GM18499 (cell line): ENCODE measurements around the gene MAP7.

Experiments used
- ATAC-seq: cut with Tn5 transposase; IDR thresholded peaks from one replicate; pipeline ENCODE4 v1.9.1; 2021; ENCODE audit warnings: moderate number of reproducible peaks; ENCODE audit not compliant: insufficient read depth, unreplicated experiment

MAP7 gene

DNA sequence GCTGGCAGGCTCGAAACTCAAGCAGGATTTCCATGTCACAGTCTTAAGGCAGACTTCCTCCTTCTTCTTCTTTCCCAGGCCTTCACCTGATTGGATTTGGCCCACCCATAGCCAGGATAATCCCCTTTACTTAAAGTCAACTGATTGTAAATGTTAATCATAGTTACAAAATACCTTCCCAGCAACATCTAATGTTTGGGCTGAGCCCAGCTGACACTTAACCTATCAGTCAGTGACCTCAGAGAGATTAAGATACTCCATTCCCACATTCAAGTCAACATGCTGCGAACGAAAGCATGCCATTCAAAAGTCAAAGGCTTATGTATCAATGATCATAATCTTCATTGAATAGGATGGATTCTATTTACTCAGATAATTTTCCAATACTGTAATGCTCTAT, 16.0 kb downstream of the MAP7 start:
- ATAC-seq: no peak

DNA sequence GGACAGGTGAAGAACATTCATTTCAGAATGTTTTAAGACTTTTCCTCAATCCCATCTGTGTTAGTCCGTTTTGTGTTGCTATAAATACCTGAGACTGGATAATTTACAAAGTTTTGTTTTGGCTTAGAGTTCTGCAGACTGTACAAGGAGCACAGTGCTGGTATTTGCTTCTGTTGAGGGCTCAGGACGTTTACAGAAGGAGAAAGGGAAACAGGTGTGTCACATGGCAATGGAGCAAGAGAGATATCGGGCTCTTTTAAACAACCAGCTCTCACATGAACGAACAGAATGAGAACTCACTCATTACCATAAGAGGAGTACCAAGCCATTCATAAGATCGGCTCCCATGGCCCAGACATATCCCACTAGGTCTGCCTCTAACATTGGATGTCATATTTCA, 16.7 kb downstream of the MAP7 start:
- ATAC-seq: no peak

DNA sequence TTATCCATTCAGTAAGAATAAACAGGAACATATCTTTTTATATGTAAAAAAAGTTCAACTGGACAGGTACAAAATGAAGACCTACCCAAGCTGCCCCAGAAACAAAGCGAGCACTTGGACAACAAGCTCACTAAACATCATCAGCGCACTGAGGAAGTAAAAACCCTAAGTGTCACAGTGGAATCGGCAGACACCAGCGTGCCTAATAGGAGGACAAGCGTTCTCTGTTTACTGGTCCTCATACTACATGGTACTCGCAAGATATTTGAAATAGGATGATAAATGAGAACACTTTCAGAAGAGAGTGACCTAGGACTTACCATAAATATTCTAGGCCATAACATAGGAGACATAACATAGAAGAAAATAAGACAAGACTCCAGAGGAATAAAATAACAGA, 18.2 kb downstream of the MAP7 start:
- no peak for ATAC-seq

DNA sequence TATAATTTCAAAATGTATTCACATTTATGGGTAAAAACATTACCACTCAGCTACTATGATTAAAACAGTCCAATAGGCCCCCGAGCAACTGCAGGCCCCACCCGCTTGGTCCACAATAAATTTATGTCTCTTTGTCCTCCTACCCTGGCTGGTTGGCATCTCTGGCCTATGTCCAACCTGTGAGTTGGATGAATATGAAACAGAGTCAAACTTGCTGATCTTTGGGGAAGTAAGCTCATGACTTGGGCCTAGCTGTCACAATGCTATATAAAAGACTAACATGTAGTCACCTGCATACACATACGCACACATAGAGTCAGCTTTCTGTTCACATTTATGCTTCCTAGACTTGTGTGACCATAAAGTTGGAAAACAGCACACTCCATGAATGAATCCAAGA, 20.5 kb downstream of the MAP7 start:
- ATAC-seq: no peak

DNA sequence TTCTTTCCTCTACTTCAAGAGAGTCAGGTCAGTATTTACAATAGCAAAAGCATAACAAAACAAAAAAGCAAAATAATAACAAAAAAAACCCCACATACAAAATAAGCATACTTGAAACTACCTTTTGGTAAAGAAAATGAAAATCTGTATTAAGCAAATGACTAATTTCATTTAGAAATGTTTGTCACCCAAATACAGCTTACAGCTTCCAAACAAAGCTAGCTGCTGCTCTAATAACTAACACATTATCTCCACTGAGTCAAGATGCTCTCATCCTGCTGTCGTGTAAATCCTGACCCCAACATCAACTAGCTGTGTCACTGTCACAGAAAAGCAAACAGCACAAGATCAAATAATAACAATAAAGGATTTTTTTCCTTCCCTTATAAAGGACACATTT, 21.7 kb downstream of the MAP7 start:
- ATAC-seq: no peak

DNA sequence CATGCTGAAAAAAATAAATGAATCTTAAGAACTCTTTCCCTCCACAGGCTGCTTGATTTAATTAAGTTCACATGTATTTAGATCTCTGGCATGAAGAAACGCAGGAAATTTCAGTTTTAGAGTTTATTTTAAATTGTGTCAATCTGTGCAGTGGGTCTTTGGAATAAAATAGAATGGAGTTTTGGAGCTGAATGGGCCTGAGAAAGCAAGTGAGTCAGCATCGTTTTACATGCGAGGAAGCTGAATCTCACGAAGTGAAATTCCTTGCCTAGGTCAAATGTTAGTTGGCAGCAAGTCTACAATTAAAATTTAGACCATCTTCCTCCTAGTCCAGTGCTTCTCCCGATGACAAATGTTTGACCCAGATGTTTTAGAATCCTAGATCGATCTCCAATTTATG, 22.4 kb downstream of the MAP7 start:
- no peak for ATAC-seq

DNA sequence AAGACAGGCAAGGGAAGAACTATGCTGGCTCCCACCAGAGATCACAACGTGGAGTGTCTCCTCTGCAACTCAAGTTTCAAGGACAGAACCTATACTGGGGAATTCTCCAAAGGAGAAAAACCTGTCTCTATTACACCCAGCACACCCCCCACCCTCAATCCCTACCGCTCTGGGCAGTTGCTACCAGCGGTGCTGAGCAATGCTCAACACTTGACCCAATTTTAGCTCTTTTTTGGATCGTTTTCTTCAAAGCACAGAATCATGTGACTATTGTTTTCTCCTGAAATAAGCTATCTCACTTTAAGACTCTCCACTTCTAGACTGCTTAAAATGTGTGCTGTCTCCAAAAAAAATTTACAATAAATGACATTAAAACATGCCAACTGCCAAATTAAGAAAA, 23.3 kb downstream of the MAP7 start:
- no peak for ATAC-seq

DNA sequence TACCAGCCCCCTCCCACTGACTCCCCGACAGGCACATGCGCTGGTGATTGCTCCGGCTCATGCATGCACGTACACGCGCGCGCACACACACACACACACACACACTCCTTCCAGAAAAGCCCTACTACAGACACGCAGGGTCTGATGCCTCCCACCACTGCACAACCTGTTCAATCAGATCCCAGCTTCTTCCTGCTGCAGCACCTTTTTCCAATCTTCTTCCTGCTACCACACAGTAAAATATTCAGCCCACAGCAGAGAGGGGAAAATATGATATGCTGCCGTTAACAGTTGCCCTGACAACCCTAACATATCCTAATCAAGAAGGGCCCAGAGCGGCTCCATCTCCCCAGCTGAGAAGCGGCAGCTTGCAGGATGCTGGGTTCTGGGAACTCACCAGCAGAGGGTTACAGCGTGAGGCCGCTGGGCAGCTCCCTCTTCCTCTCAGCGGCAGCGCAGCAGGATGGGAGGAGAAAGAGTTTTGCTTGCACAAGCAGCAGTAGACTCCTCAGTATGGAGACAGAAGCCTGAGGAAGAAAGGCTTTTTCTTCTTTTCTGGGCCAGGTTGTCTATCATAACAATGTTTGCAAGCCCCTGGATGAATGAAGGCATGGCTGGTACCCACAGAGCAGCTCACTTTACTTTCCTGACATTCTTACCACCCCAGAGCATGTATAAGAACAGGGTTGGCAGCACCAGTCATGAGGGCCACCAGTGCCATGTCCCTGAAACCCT, 23.9 kb downstream of the MAP7 start:
- ATAC-seq: no peak

DNA sequence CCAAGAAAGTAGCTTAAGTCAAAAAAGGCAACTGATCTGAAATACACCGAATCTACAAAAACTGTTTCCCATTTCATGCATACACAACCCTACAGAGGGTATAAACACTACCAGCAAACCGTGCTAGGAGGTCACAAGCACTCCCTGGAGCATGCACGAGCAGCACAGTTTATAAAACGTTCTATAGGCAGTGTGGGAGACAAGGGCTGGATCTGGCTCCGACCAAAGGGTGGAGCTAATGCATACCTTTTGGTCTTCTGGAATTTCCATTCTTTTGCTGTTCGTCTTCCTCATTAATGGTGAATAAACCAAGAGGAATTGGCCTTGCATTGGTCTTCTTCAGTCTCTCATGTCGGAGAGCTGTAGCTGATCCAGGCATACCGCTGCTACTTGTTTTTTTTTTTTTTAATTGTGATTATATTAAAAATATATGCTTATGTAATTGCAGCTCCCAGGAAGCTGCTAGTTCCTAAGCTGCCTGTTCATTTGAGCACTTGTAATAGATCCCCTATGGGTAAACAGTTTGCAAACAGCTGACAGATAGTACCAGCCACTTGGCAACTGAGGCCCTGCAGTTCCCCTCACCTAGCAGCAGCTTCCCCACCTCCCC, 24.5 kb downstream of the MAP7 start:
- ATAC-seq: no peak

DNA sequence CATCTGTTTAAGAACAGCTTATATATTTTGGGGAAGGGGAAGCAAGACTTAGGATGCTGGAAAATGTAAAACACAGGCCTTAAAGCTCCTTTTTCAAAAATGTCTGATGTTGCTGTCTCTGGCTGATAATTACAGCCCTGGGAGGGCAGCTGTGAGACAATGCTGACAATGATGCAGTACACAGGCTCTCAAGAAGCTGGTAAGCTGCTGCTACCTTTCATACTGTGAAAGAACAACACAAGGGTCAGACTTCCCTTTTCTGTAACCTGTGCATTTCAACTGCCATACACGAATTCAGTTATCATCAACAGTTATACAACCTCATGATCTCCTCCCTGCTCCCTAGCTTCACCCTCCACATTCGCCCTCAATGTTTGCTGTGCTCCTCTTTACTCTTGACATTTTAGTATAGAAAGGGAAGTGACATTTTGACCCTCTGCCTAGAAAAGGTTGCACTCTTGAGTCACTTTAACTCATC, 25.2 kb downstream of the MAP7 start:
- ATAC-seq: no peak

DNA sequence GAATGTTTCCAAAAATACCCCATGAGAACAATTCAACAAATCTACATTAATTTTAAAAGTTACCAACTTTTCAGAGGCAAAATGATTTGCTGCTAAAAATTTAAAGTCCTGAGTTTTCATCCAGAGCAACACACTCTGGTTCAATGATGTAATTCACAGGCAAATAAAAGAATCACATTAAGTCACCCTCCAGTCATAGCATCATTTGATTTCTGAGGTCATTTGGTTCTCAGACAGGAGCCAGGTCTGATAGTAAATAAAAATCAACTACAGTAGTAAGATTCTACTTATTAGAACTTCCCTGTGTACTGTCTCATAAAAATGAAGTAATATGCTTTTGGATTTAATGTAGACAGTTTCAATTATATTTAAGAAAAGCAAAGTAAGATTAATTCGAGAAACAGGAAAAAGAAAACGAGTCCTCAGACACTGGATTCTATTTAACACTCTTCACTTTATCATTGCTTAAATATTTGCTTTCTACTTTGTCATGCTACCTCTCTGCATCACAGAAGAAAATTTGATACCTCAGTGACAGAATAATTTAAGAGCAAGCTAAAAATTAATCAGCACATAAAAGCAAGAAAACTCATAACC, 25.8 kb downstream of the MAP7 start:
- no peak for ATAC-seq

DNA sequence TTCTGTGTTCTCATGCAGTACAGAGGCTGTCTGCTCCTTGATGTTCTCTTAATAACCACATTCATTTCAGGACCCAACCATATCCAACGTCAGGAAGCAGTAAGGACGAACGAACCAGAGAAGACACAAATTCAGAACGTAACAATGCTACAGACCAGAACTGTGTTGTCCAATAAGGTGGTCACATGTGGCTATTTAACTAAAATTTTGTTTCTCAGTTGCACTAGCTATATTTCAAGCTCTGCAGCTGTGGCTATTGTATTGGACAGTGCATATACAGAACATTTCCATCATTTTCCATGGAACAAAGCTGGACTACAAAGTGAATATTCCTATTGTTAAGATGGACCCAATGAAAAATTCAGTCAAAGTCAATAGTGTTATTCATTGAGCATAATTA, 27.0 kb downstream of the MAP7 start:
- no peak for ATAC-seq

DNA sequence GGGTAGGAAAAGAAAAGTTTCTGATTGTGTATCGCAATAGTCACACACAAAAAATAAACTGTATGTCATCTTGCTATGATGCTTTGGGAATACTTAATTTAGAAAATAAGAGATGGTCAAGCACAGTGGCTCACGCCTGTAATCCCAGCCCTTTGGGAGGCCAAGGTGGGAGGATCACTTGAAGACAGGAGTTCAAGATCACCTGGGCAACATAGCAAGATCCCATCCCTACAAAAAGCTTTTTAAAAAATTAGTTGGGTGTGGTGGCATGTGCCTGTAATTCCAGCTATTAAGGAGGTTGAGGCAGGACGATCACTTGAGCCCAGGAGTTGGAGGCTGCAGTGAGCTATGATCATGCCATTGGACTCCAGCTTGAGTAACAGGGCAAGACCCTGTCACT, 27.6 kb downstream of the MAP7 start:
- no peak for ATAC-seq

DNA sequence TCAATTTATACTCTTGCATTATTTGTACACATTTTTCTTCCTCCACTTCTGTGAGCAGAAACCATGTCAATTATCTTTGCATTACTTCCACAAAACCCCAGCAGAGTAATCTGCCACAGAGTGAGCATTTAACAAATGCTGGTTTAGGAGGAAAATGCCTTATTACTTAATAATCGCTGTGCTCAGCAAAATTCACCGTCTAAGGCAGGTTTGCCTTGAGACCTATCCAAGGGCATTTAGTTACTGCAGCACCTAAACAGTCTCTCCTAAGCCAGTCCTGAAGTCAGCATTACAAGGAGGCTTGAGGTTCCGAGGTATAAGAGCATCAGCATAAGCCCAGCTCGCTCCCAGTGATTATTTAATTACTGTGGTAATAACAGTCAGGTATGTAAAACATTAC, 28.3 kb downstream of the MAP7 start:
- no peak for ATAC-seq

DNA sequence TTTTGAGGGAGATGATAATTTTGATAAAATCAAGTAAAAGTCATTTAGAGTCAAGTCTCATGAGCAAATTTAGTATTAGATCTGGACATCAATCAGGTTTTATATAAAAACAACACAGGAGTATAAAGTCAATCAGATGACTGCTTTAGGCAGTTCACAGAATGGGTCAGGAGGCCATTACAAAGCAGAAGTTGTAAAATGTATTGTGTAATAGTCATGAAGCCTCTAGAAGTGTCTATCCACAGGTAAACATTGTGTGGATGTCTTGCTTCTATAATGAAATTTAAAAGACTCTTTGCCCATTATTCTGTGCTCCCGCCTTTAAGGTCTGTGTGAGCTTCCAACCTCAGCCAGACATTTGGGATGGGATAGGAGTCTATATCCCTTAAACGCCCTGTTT, 28.8 kb downstream of the MAP7 start:
- ATAC-seq: no peak

DNA sequence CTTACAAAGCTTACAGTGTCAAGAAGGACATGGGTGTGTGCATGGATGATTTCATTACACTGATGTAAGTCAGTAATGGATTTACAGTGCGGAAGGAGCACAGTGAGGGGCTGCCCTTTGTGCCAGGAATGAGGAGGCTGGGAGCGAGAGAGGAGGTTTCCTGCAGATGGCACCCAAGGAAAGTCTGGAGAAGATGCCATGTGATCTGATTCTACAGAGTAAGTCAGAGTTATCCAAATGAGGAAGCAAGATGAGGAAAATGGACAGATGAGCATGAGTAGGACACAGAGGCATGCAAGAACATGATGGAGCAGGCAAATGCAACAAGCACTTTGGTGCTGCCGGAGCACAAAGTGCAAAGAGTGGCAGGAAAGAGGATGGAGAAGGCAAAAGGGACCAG, 29.7 kb downstream of the MAP7 start:
- ATAC-seq: no peak

DNA sequence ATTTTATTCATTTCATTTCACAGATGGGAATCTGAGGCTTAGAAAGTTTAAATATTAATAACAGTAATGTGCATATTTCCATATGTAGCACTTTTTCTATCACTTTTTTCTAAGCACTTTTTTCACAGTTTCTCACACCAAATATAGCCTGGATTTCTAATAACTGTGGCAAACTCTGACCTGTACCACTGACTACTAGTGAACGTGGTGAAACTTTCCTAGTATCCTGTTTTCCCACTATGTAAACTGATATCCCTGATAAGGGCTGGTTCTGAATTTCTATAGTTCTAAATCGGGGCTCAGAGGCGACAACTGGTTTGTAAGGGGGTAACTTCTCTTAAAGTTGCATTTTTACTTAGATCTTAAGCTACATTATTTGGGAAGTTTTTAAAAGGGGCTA, 32.6 kb downstream of the MAP7 start:
- ATAC-seq: no peak

DNA sequence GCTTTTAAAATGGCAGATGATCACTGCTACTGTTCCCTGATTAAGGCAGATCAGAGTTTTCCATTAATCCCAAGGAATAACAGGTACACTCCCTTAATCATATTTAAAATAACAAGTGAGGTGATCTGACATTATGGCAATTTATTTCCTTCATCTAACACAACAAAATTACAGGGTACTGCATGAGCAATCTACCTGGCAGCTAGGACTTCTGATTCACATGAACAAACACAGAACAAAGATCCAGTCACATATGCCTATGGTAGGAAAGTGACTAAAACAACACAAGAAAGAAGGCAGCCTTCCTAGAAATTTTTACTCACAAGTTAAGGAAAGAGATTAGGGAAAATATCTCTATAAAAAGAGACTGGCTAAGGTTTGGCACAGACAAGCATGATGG, 33.2 kb downstream of the MAP7 start:
- ATAC-seq: no peak

DNA sequence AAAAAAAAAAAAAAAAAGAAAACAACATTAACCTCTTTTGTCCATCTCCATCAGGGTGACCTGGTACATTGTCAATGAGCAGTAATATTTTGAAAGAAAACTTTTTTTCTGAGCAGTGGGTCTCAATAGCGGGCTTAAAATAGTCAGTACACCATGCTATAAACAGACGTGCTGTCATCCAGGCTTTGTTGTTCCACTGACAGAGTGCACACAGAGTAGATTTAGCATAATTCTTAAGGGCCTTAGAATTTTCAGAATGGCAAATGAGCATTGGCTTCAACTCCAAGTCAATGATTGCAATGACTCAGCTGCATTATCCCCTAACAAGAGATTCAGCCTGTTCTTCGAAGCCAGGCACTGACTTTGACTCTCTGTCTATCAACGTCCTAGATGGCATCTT, 35.6 kb downstream of the MAP7 start:
- ATAC-seq: no peak

DNA sequence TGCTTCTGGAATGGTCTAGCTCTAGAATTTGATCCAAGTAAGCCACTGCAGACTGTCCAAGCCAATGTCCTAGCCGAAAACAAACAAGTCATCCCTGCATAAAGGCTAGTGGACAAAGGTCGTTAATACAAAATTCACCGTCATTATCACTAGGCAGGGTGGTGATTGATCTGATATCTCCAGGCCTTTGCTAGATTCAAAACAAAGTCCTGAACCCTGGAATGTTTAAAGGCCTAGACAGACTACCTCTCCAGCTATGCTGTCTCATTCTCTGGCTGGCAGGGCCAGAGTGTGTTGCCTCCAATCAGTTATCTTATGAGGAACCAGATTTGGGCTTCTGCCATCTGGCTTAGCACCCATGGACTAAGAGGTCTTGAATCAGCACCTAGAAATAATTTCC, 38.3 kb downstream of the MAP7 start:
- ATAC-seq: no peak

DNA sequence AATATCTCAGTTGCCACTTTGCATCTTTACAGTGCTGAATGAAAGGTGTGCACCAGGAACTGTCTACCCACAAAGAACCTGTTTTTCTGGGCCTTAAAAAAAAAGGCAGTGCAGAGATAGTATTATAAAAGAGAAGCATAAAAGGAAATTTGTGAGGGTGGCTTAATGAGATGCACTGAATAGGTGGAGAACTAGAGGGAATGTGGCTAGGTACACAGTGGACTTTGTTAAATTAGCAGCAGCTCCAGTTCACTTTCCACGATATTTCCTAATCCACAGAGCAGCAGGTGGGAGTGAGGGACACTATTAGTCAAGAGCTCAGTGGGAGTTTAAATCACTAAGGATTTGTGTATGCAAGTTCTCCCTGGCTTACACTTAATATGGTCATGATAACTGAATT, 38.8 kb downstream of the MAP7 start:
- ATAC-seq: no peak

DNA sequence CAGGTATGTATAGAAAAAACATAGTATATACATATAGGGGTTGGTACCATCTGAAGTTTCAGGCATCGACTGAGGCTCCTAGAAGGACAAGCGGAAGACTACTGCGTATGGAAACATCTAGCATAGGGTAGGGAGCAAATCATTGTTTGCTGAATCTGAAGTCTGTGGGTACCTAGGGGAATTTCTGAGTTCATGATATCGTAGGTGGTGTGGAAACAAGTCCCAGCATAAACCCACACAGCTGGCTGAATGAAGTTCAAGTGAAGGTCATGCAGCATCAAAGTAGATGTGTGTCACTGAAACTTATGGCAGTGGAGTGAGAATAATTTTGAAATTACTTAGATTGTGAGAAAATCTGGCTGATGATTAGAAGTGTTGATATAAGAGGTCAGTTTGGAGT, 39.4 kb downstream of the MAP7 start:
- no peak for ATAC-seq
